ENCODE measurements around the gene PCGF6. TPM values are rescaled to one million over a fixed set of nuclear protein-coding genes. Genes with fewer than 3 reads are reported as not detected.

PCGF6 gene
- total RNA-seq, 4 donors from 2014 or later, result 11.9 to 17.7 (median 13.1) TPM

DNA sequence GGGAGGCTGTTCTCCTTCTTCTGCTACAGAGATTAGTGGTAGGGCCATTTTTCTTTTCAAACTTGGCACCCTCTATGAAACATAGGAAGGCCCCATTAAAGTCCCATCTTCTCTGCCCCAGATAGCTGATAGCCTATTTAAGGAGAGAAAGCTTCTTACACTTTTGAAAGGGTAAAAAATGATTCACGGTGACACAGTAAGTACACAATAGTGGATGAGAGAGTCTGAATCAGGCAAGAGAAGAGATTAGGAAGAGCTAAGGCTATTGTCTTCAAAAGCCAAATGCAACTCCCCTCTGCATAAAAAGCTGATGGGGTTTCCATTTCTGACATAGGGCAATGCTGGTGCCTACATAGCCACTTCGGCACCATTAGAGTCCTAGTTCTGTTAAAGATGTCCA, 70.4 kb downstream of the PCGF6 start:
- H3K9me3 ChIP-seq, result no peaks in the 10 kb centered on the region
- DNase-seq (ENCODE audit: extremely low spot score), result no peak
- peaks cover 16 to 88% (median 40%) of the 10 kb centered on the region in 4 donors for H3K27me3 ChIP-seq
- intact Hi-C loops (cut with DNase I), result no loop called here
- TF ChIP-seq, protein P1, sequence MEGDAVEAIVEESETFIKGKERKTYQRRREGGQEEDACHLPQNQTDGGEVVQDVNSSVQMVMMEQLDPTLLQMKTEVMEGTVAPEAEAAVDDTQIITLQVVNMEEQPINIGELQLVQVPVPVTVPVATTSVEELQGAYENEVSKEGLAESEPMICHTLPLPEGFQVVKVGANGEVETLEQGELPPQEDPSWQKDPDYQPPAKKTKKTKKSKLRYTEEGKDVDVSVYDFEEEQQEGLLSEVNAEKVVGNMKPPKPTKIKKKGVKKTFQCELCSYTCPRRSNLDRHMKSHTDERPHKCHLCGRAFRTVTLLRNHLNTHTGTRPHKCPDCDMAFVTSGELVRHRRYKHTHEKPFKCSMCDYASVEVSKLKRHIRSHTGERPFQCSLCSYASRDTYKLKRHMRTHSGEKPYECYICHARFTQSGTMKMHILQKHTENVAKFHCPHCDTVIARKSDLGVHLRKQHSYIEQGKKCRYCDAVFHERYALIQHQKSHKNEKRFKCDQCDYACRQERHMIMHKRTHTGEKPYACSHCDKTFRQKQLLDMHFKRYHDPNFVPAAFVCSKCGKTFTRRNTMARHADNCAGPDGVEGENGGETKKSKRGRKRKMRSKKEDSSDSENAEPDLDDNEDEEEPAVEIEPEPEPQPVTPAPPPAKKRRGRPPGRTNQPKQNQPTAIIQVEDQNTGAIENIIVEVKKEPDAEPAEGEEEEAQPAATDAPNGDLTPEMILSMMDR (IDR thresholded peaks at IDR 0.05), result no peak
- no peak for TF ChIP-seq POLR2AphosphoS5 (IDR thresholded peaks at IDR 0.05)
- no peak for TF ChIP-seq POLR2A (IDR thresholded peaks at IDR 0.05; ENCODE audit: low read depth)
- TF ChIP-seq EP300 (IDR thresholded peaks at IDR 0.05), result no peak
- H3K36me3 ChIP-seq, result no peaks in the 10 kb centered on the region
- peaks cover 8 to 18% (median 16%) of the 10 kb centered on the region in 4 donors for H3K4me1 ChIP-seq
- WGBS, result 90% methylated on average over 2 of the region's 2 CpGs
- no peak overlapping the region for H3K4me3 ChIP-seq
- no peak overlapping the region for H3K27ac ChIP-seq (replicated peaks in 1 of 4)

DNA sequence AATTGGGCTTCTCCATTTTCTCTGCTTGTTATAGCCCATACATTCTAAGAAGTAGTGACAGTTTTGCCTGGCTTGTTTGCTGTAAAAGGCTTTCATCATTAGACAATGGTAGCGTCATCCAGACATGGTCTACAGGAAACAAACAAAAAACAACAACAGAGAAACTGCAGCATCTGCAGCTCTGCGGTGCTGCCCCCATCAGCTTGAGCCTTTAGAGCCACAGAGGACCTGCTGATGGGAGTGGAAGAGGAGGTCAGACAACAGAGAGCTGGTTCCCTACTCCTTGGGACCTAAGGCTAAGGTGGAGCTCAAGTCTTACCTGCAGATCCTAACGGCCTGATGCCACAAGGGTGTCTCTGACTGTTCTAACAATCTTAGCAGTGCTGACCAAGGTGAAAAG, 70.9 kb downstream of the PCGF6 start:
- Histone ChIP-seq H3K36me3 (no peaks in the 10 kb centered on the region), H3K4me1 (peaks cover 8 to 18% (median 16%) of the 10 kb centered on the region in 4 donors), H3K9me3 (no peaks in the 10 kb centered on the region), H3K27me3 (peaks cover 16 to 87% (median 42%) of the 10 kb centered on the region in 4 donors), H3K27ac (replicated peaks in 1 of 4) (no peak overlapping the region), H3K4me3 (no peak overlapping the region)
- intact Hi-C loops (cut with DNase I), result no loop called here
- TF ChIP-seq POLR2A (IDR thresholded peaks at IDR 0.05; ENCODE audit: low read depth), result no peak
- TF ChIP-seq, protein P1 (IDR thresholded peaks at IDR 0.05), result no peak
- no peak for TF ChIP-seq EP300 (IDR thresholded peaks at IDR 0.05)
- no peak for TF ChIP-seq POLR2AphosphoS5 (IDR thresholded peaks at IDR 0.05)
- WGBS, result 55% methylated on average over 3 of the region's 3 CpGs
- no peak for DNase-seq (ENCODE audit: extremely low spot score)

DNA sequence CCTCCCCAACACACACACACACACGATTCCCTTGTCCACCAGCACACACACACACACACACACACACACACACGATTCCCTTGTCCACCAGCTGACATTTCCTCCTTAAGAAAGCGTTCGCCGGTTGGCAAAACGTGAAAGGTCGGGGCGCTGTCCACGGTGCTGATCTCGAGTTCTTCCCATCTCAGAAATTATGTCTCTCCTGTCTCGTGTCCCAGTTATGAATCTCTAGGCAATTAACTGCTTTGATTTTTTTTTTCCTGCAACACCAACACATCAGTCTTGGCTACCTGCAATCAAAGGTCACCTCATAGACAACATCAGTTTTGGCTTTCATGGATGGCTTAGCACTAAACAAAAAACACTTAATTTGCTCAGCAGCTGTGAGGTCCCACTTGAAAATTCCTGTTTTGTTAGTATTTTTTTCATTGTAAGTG, 72.1 kb downstream of the PCGF6 start:
- TF ChIP-seq EP300 (IDR thresholded peaks at IDR 0.05) (no peak), POLR2A (IDR thresholded peaks at IDR 0.05; ENCODE audit: low read depth) (no peak), POLR2AphosphoS5 (IDR thresholded peaks at IDR 0.05) (no peak)
- TF ChIP-seq, protein P1 (IDR thresholded peaks at IDR 0.05), result no peak
- Histone ChIP-seq H3K9me3 (no peaks in the 10 kb centered on the region), H3K27me3 (peaks cover 16 to 75% (median 42%) of the 10 kb centered on the region in 4 donors), H3K4me3 (no peak overlapping the region), H3K27ac (replicated peaks in 1 of 4) (no peak overlapping the region), H3K4me1 (peaks cover 8 to 18% (median 16%) of the 10 kb centered on the region in 4 donors), H3K36me3 (no peaks in the 10 kb centered on the region)
- 11% methylated on average over 11 of the region's 11 CpGs for WGBS
- no peak for DNase-seq (ENCODE audit: extremely low spot score)
- intact Hi-C loops (cut with DNase I), result no loop called here

DNA sequence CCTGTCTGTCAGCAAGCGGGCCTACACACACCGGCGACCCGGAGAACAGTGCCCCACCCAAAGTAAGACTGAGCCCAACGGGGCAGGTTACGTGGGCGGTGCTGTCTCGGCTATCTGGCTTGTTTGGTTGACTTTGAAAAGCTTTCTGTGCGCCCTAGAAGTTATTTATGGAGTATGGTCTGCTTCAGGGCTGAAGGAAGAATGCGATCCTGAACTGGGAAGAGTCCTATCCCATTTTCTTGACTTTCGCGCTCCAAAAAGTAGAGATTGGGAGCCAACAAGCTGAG, 72.5 kb downstream of the PCGF6 start:
- peaks cover 16 to 74% (median 42%) of the 10 kb centered on the region in 4 donors for H3K27me3 ChIP-seq
- H3K36me3 ChIP-seq, result no peaks in the 10 kb centered on the region
- intact Hi-C loops (cut with DNase I), result no loop called here
- DNase-seq (ENCODE audit: extremely low spot score), result no peak
- no peaks in the 10 kb centered on the region for H3K9me3 ChIP-seq
- TF ChIP-seq, protein P1 (IDR thresholded peaks at IDR 0.05), result no peak
- TF ChIP-seq EP300 (IDR thresholded peaks at IDR 0.05) (no peak), POLR2AphosphoS5 (IDR thresholded peaks at IDR 0.05) (no peak), POLR2A (IDR thresholded peaks at IDR 0.05; ENCODE audit: low read depth) (no peak)
- peaks cover 8 to 18% (median 16%) of the 10 kb centered on the region in 4 donors for H3K4me1 ChIP-seq
- H3K4me3 ChIP-seq, result no peak overlapping the region
- no peak overlapping the region for H3K27ac ChIP-seq (replicated peaks in 1 of 4)
- 30% methylated on average over 12 of the region's 12 CpGs for WGBS
